GM18867 (cell line): Measurements from ENCODE around the gene POP4.

Experiments
- ATAC-seq: cut with Tn5 transposase; IDR thresholded peaks from one replicate; pipeline ENCODE4 v1.9.1; 2021; ENCODE audit warnings: mild to moderate bottlenecking, moderate library complexity; ENCODE audit not compliant: unreplicated experiment

Gene POP4

GRCh38 chr19:29660835-29661234 lies 54.8 kb downstream of the POP4 start:
- ATAC-seq, result no peak

GRCh38 chr19:29662278-29662603 lies 56.2 kb downstream of the POP4 start:
- ATAC-seq, result no peak

DNA sequence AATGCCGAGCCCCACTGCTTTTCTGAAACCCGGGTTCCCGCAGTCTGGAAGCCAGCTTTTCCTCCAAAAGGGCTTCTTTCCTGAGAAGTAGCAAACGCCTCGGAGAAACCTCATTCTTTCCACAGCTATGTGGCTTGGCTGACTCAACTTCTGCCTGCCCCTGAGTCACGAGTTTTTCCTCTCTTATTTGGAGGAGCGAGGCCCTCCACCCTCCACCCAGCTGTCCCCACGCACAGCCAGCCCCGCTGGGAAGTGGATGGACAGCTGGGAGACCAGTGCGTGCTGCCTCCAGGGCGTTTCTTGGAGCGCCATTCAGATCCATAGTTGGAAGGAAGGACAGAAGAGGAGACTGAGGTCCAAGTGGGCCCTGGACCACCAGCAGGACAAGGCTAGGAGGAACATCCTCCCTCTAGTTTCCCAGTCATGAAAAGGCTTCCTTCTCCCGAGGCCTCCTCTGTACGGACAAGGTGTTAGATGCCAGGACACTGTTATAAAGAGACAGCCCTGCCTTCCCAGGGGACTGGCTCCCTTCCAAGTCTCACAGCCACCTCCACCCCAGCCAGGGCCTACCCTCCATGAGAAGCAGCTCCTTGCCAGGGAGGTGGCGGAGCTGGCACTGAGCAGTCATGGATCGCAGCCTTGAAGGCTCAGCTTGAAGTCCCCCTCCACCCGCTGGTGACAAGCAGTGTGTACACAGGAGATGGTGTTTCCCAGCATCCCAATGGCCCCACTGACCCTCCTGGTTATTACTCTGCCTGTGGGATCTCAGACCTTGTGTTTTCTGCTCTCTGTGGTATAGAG lies 56.7 kb downstream of the POP4 start:
- ATAC-seq, result no peak

- ATAC-seq, result no peak
These were observed 58.0 kb downstream of the POP4 start for GRCh38 chr19:29663861-29664752.

- no peak for ATAC-seq
These were observed 58.7 kb downstream of the POP4 start for GRCh38 chr19:29664753-29665214.

GRCh38 chr19:29665215-29665825 lies 59.2 kb downstream of the POP4 start, which contains the start of gene PLEKHF1:
TSS of gene PLEKHF1 (plus strand) at chr19:29665461. CDS start at chr19:29673840, 8,379 bp downstream.
- peak; percentile 88 for ATAC-seq

DNA sequence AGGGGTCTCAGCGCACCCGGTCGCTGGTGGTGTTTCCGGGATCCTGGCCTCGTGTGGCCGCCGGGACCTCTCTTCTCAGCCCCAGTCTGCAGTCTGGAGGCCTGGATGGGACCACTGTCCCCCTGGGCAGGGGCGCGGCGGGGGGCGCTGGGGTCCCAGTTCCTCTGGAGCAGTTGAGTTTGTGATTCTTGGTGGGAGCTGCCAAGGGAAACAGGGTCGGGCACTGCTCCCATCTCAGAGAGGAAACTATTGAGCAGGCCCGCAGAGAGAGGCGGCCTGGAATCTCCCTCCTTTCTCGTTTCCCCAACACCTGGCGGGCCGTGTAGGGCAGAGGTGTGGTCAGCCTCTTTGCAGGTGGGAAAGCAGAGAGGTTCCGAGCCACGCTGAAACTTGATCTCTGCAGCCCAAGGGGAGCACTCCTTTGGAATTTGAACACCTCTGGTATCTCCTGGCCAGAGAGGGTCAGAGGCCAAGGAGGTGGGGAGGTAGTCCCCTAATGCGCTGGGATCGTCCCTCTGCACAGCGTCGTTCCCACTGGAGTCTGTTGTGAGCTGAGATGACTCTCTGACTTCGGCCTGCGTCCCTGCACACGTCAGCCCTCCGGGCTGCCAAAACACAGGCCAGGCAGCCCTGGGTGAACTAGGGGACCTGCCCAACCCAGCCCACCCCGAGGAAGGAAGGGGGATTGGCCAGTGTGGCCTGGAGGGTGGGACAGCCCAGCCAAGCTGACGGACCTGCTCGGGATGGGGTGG lies 59.9 kb downstream of the POP4 start:
- ATAC-seq, result peak; percentile 3
